Thyroid gland (tissue), 4 donors: ENCODE data around the gene RPSA.

Source experiments
- CTCF ChIP-seq, 6 experiments: fragments of 200-600 bp in 3 of 6; fragments of 450-650 bp in 3 of 6; sonication (generic) in 3 of 6; IDR thresholded peaks; one replicate each; pipeline ENCODE4 v1.5.1; 2016 to 2019; ENCODE audit warnings: antibody characterized with exemption in 6 of 6, mild to moderate bottlenecking in 2 of 6, inconsistent platforms in 1 of 6, moderate library complexity in 1 of 6
- POLR2A ChIP-seq, 2 donors: fragments of 450-650 bp; IDR thresholded peaks; one replicate each; pipeline ENCODE4 v1.6.1; 2017; ENCODE audit warnings: antibody characterized with exemption in 2 of 2, mild to moderate bottlenecking in 2 of 2, moderate library complexity in 1 of 2

- TF ChIP-seq POLR2A (IDR thresholded peaks at IDR 0.05) (no peak), CTCF (IDR thresholded peaks at IDR 0.05) (no peak)
Measured at GRCh38 chr3:39390181-39390580, 16.3 kb upstream of the RPSA start.
